Kidney epithelial cell (primary cell): ENCODE results near the gene JPH2. TPM values are rescaled to one million over a fixed set of nuclear protein-coding genes. Genes with fewer than 3 reads are reported as not detected.
A peak's percentile ranks its signal among the peaks of the same experiment; 100 is the strongest.

ENCODE experiments used
- DNase-seq: peaks from one replicate; pipeline ENCODE4 v3.0.0-alpha.2; 2010; ENCODE audit warnings: low read depth
- H3K27me3 ChIP-seq: 2 replicates; pipeline ENCODE4 v1.6.0; 2011; ENCODE audit warnings: low read length; ENCODE audit not compliant: control insufficient read depth, insufficient read depth
- H3K36me3 ChIP-seq: 2 replicates; pipeline ENCODE4 v1.5.1; 2011; ENCODE audit warnings: low read length; ENCODE audit not compliant: control insufficient read depth, insufficient read depth
- H3K4me3 ChIP-seq: 2 replicates; pipeline ENCODE4 v1.5.1; 2011; ENCODE audit warnings: low read depth, mild to moderate bottlenecking, control low read depth, low read length
- CTCF ChIP-seq: IDR thresholded peaks from 2 replicates; pipeline ENCODE4 v1.5.1; 2011; ENCODE audit warnings: mild to moderate bottlenecking, moderate library complexity, low read length, control low read depth, inconsistent platforms; ENCODE audit not compliant: insufficient read depth, poor library complexity, severe bottlenecking
- total RNA-seq: library from RNA; depleted of rRNA; stranded (reverse); fragments of >200 nt; gene quantifications from 2 replicates; pipeline ENCODE4 v1.2.3, GENCODE V29; 2015

JPH2 gene
- total RNA-seq, 1 donor from 2014 or later, result 3.0 TPM

DNA sequence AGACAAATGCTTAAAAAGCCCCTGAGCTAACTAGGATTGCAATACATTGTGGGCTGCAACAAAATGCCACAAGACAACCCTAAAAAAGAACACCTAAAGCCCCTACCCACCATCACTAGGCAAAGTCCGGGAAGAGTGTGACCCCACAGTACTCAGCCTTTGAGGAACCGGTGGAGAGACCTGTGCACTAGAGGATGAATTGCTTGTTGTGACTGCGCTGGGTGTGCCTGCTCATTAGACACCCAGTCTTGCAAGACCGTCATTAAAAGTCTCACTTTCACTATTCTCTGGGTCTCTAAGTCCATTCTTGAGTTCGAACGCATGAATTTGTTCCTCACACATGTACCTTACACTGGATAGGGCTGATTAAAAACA lies 88.7 kb downstream of the JPH2 start:
- no peaks in the 10 kb centered on the region for H3K36me3 ChIP-seq
- no peaks in the 10 kb centered on the region for H3K27me3 ChIP-seq
- no peak for TF ChIP-seq CTCF
- H3K4me3 ChIP-seq, result no peak overlapping the region
- no peak for DNase-seq

DNA sequence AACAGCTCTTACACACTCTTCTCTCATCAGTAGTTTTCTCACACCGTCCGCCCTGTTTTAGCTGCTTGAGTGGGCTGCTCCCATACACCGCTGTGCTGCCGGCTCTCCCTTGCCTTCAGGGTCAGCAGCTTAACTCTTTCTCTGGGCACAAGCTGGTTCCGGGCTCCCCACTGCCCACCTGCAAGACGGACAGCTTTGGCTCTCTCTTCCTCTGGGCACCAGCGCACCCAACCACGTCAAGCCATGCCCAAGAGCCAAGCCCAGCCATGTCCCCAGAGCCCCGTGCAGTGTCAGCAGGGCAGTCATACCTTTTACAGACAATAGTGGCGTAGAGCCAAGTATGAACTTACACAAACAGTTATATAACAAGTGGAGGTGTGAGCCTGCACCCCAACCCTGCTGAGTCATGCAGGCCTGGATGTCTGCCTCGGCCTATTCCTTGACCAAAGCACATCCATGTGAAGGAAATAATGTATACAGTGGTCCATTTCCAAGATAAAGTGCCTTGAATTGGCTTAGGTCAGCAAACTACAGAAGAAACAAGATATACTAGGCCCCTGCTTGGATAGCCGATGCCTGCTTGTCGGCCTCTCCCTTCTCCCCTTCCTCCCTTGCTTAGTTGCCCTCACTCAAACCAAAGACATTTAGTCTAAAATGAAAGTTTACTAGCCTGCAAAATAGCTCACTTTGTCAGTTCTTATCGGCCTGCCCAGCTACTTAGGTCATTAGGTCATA lies 89.3 kb downstream of the JPH2 start:
- Histone ChIP-seq H3K36me3 (no peaks in the 10 kb centered on the region), H3K27me3 (no peaks in the 10 kb centered on the region), H3K4me3 (no peak overlapping the region)
- no peak for TF ChIP-seq CTCF
- DNase-seq, result no peak

DNA sequence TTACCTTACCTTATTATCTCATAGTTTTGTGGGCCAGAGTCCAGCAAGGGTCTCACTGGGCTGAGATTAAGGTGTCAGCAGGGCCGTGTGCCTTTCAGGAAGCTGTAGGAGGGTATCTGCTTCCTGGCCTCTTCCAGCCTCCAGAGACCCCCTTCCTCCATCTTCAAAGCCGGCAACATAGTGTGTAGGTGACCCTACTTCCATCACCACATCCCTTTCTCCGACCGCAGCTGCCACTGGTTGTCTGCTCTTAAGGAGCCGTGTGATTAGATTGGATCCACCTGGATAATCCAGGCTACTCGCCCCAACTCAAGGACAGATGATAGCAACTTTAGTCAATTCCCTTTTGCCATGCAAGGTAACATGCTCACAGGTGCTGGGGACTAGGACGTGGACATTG lies 91.2 kb downstream of the JPH2 start:
- H3K4me3 ChIP-seq, result no peak overlapping the region
- no peaks in the 10 kb centered on the region for H3K27me3 ChIP-seq
- DNase-seq, result no peak
- TF ChIP-seq CTCF, result no peak
- H3K36me3 ChIP-seq, result no peaks in the 10 kb centered on the region

DNA sequence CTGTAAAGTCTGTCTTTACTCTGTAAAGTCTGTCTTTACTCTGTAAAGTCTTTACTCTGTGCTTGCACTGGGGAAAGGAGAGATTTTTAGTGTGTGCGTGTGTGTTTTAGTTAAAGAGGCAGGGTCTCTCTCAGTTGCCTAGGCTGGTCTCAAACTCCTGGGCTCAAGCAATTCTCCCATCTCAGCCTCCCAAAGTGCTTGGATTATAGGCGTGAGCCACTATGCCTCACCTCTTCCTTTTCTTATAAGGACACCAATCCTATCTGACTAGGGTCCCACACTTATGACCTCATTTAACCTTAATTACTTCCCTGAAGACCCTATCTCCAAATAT lies 93.8 kb downstream of the JPH2 start:
- Histone ChIP-seq H3K4me3 (no peak overlapping the region), H3K36me3 (no peaks in the 10 kb centered on the region), H3K27me3 (no peaks in the 10 kb centered on the region)
- no peak for TF ChIP-seq CTCF
- DNase-seq, result no peak

DNA sequence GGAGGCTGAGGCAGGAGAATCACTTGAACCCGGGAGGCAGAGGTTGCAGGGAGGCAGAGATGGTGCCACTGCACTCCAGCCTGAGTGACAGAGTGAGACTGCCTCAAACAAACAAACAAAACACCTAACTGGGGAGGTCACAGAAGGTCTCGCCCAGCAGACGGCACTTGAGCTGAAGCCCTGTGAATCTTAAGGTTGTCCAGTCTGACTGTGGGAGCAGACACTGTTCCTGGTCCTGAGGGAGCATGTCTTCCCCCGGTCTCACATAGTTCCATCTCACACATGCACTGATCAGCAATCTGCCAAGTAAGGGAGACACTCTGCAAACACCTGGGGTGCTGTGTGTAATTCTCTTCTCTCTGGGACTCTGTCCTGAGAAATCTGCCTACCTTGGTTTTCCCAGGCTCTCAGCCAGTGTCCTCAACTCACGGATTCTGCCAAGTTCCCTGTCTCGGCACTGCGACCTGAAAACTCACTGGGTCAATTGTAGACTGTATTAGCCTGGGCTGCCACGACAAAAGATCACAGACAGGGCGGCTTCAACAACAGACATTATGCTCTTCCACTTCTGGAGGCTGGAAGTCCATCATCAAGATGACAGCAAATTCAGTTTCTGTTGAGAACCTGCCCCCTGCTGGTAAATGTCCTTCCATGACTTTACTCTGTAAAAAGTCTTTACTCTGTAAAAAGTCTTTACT lies 94.3 kb downstream of the JPH2 start:
- Histone ChIP-seq H3K36me3 (no peaks in the 10 kb centered on the region), H3K27me3 (no peaks in the 10 kb centered on the region), H3K4me3 (no peak overlapping the region)
- peak; percentile 54 for TF ChIP-seq CTCF
- no peak for DNase-seq

- Histone ChIP-seq H3K4me3 (no peak overlapping the region), H3K27me3 (no peaks in the 10 kb centered on the region)
- TF ChIP-seq CTCF, result no peak
Measured at GRCh38 chr20:44091026-44091425, 96.0 kb downstream of the JPH2 start.

More at GRCh38 chr20:44091026-44091425, 96.0 kb downstream of the JPH2 start:
- no peak for DNase-seq
- H3K36me3 ChIP-seq, result no peaks in the 10 kb centered on the region
